Tibial nerve (tissue), 4 donors: ENCODE results near the gene ANAPC5.

Experiments
- CTCF ChIP-seq, 5 experiments: fragments of 200-600 bp in 3 of 5; fragments of 450-650 bp in 2 of 5; sonication (generic) in 3 of 5; IDR thresholded peaks; one replicate each; pipeline ENCODE4 v1.5.1; 2016 to 2019; ENCODE audit warnings: antibody characterized with exemption in 5 of 5, mild to moderate bottlenecking in 3 of 5, moderate library complexity in 2 of 5
- EP300 ChIP-seq, 2 donors: sonication (generic); formaldehyde crosslinking; IDR thresholded peaks; one replicate each; pipeline ENCODE4 v1.6.1; 2017; ENCODE audit warnings: antibody characterized with exemption in 2 of 2, mild to moderate bottlenecking in 1 of 2
- POLR2A ChIP-seq, 2 donors: fragments of 450-650 bp; IDR thresholded peaks; one replicate each; pipeline ENCODE4 v1.6.1; 2017; ENCODE audit warnings: antibody characterized with exemption in 2 of 2, mild to moderate bottlenecking in 2 of 2, moderate library complexity in 2 of 2

- no peak for TF ChIP-seq CTCF (IDR thresholded peaks at IDR 0.05)
- no peak for TF ChIP-seq POLR2A (IDR thresholded peaks at IDR 0.05)
- TF ChIP-seq EP300 (IDR thresholded peaks at IDR 0.05) = no peak
Measured at GRCh38 chr12:121355818-121356217, 3.6 kb upstream of the ANAPC5 start.
